ENCODE measurements around the gene CHRDL2.

GRCh38 chr11:74675761-74676160 lies 55.5 kb downstream of the CHRDL2 start:
- TF ChIP-seq, protein P1, sequence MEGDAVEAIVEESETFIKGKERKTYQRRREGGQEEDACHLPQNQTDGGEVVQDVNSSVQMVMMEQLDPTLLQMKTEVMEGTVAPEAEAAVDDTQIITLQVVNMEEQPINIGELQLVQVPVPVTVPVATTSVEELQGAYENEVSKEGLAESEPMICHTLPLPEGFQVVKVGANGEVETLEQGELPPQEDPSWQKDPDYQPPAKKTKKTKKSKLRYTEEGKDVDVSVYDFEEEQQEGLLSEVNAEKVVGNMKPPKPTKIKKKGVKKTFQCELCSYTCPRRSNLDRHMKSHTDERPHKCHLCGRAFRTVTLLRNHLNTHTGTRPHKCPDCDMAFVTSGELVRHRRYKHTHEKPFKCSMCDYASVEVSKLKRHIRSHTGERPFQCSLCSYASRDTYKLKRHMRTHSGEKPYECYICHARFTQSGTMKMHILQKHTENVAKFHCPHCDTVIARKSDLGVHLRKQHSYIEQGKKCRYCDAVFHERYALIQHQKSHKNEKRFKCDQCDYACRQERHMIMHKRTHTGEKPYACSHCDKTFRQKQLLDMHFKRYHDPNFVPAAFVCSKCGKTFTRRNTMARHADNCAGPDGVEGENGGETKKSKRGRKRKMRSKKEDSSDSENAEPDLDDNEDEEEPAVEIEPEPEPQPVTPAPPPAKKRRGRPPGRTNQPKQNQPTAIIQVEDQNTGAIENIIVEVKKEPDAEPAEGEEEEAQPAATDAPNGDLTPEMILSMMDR (IDR thresholded peaks at IDR 0.05) = no peak
- no peak for TF ChIP-seq POLR2A (IDR thresholded peaks at IDR 0.05)
